Measurements from ENCODE around the gene AUTS2.

- TF ChIP-seq CTCF (IDR thresholded peaks at IDR 0.05; ENCODE audit: insufficient read depth, low read length) (no peak), POLR2AphosphoS5 (IDR thresholded peaks at IDR 0.05; ENCODE audit: low read depth) (no peak), REST (IDR thresholded peaks at IDR 0.05; ENCODE audit: insufficient replicate concordance, low read depth) (no peak)
Measured at GRCh38 chr7:69789563-69789962, 191.3 kb downstream of the AUTS2 start.

All from HL-60 (cell line).